Iris pigment epithelial cell (primary cell): ENCODE measurements around the gene MLF1.
"Not testable (repeated sequence)": the region's sequence is repeated elsewhere in the genome, so short reads cannot be mapped to it uniquely, and the experiment has no call there.

Experiments used
- DNase-seq: peaks from one replicate; pipeline ENCODE4 v3.0.0-alpha.2; 2011; ENCODE audit warnings: low read depth

Gene MLF1, protein sequence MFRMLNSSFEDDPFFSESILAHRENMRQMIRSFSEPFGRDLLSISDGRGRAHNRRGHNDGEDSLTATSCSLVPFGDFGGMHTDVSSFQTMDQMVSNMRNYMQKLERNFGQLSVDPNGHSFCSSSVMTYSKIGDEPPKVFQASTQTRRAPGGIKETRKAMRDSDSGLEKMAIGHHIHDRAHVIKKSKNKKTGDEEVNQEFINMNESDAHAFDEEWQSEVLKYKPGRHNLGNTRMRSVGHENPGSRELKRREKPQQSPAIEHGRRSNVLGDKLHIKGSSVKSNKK

GRCh38 chr3:158570999-158571702 lies at the start of gene MLF1:
MLF1 (plus strand) TSS chr3:158571194; CDS start chr3:158571301, 107 bp downstream.
- DNase-seq = peak; percentile 95

- peak; percentile 63 for DNase-seq
These were observed 48.5 kb upstream of the MLF1 start for GRCh38 chr3:158522221-158523136.

DNA sequence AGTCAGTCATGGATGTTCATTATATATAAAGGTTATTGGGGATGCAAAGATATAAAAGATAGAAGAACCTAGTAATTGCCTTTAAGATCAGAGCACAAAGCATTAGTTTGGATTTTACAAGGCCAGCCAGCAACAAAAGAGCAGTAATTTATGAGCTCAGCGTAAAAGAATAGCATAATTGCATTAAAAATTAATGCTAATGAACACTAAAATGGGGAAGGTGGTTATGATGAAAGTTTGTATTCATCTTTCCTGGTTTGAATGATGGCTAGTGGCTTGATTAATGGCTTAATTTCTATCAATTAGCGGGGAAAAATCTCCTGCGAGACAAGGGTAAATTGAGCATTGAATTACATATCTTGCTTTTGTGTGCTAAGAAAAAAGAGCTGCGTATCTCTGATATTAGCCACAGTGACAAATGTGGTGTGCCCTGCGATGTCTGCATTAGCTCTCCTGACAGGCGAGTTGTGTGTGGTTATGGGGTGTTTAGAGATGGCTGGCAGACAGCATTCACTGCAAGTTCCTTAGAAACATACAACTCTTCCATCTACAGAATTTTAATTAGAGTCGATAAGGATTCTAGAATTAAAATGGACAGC lies 42.8 kb upstream of the MLF1 start:
- no peak for DNase-seq

- no peak for DNase-seq
These were observed 39.7 kb upstream of the MLF1 start for GRCh38 chr3:158531334-158531733.

DNA sequence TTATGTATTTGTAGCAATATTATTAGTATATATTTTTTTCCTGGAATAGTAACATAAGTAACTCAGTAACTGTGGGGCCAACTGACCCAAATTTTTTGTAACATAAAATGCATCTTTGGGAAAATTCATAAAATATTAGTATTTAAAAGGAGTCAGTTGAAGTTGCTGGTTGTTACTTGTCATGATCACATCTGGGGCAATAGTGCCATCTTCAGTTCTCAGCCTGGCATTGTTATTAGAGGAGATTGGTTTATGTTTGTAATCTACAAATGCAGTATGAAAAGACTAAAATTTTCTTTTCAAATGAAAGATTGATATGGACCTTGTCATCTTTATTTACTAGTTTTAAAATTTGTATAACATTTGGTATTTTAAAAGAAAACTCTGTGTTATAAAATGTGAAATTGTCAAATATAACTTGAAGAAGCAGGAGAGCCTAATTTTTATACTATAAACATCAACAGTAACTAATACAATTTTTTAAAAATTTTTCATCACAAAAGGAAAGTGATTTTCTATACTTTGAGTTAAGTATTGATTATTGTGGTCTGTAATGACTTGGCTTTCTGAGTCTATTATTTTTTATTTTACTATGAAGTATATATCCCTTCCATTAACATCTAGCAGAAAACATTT lies 38.8 kb upstream of the MLF1 start:
- DNase-seq = peak; percentile 47

- DNase-seq = no peak
These were observed 35.1 kb upstream of the MLF1 start for GRCh38 chr3:158535918-158536317.

- DNase-seq = peak; percentile 56
These were observed 31.5 kb upstream of the MLF1 start for GRCh38 chr3:158539414-158540014.

DNA sequence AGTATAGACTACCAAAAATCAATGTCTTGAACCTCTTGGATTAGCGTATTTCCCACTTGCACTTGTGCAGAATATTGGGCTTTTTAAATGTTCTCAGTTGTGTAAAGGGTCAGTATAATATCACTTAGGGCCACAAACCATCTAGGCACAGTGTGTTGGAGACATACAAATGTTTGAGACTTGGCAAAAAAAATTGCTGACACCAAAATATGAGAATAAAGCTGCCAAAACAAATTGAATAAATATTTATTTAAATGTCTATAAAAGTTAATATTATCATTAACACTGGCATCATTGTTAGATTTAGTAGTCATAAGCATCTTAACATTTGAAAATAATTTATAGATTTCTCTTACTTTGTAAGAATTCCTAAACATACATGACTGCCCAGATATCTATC lies 30.9 kb upstream of the MLF1 start:
- DNase-seq = no peak

DNA sequence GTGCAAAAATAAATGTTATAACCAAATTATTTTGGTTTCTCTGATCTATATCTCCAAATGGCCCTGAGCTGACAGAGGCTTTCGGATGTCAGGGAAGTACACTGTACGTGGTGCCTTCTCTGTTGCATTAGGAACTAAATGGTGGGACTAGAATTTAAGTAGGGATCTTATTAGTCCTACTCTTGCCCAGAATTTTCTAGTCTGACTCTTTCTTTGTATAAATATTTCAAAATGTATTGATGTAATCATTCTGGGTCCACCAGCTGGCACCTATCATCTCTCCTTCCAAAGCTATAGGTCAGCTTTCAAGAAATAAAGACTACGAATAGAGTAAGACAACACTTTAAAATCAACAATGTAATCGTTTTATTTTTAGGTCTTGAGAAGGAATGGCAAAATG lies 22.3 kb upstream of the MLF1 start:
- no peak for DNase-seq

GRCh38 chr3:158549938-158550337 lies 21.1 kb upstream of the MLF1 start:
- DNase-seq = not testable (repeated sequence)

GRCh38 chr3:158552124-158552523 lies 18.9 kb upstream of the MLF1 start:
- DNase-seq = no peak

DNA sequence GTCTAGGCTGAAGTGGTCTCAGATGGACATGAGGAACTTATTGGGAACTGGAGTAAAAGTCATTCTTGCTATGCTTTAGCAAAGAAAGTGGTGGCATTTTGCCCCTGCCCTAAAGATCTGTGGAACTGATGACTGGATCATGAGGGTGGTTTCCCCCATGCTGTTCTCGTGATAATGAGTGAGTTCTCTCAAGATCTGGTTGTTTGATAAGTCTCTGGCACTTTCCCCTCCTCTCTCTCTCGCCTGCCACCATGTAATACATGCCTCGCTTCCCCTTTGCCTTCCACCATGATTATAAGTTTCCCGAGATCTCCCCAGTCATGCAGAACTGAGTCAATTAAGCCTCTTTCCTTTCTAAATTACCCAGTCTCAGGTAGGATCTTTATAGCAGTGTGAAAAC lies 11.5 kb upstream of the MLF1 start:
- no peak for DNase-seq

DNA sequence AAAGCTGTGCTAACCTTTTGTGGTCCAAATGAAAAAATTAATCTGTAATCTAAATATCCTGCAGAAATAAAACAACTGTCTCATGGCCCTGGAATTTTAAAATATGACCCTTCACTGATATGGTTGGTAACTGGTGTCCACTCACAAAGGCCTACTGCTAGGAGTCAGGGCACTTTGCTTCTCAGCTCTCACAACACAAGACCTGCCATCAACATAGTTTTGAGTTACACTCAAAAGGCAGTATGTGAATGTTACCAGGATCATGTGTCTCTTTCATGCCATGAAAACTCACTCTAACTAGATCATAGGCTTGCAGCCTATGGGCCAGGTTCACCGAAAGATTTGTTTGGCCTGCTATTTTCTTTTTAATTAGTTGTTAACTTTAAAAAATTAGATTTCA lies 10.0 kb upstream of the MLF1 start:
- no peak for DNase-seq

GRCh38 chr3:158562674-158563073 lies 8.3 kb upstream of the MLF1 start:
- no peak for DNase-seq

GRCh38 chr3:158563076-158563475 lies 7.9 kb upstream of the MLF1 start:
- no peak for DNase-seq

- DNase-seq = no peak
These were observed 5.9 kb upstream of the MLF1 start for GRCh38 chr3:158565076-158565475.

- peak; percentile 44 for DNase-seq
These were observed 2.2 kb upstream of the MLF1 start for GRCh38 chr3:158568784-158569183.

GRCh38 chr3:158569794-158570193 lies 1.2 kb upstream of the MLF1 start:
- DNase-seq = no peak

DNA sequence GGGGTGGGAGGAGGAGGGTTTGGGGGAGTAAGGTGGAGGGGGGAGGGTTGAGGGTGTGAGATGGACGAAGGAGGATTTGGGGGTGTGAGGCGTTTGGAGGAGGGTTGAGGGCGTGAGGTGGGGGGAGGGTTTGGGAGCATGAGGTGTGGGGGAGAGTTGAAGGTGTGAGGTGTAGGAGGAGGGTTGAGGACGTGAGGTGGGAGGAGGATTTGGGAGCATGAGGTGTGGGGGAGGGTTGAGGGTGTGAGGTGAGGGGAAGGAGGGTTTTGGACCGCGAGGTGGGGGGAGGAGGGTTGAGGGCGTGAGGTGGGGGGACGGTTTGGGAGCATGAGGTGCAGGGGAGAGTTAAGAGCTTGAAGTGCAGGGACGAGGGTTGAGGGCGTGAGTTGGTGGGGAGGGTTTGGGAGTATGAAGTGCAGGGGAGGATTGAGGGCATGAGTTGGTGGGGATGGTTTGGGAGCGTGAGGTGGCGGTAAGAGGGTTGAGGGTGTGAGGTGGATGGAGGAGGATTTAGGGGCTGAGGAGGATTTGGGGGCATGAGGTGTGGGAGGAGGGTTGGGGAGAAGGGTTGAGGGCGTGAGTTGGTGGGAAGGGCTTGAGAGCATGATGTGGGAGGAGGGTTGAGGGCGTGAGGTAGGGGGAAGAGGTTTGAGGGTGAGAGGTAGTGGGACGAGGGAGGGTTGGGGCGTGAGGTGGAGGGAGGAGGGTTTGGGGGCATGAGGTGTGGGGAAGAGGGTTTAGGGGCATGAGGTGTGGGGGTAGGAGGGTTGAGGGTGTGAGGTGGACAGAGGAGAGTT lies 1.2 kb downstream of the MLF1 start:
- DNase-seq = no peak

GRCh38 chr3:158572766-158573060 lies 1.7 kb downstream of the MLF1 start:
- no peak for DNase-seq

DNA sequence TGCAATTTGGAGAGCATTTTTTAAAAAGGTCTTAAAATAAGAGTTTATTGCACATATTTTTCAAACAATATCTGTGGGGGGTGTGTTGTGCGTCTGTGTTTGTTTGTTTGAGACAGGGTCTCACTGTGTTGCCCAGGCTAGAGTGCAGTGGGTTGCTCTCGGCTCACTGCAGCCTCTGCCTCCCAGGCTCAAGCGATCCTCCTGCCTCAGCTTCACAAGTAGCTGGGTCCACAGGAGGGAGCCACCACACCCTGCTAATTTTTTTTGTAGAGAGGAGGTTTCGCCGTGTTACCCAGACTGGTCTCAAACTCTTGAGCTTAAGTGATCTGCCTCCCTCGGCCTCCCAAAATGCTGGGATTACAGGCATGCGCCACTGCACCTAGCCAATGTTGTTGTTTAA lies 2.7 kb downstream of the MLF1 start:
- DNase-seq = peak; percentile 5
